Natural killer cell (primary cell): Measurements from ENCODE around the gene SETMAR. TPM values are rescaled to one million over a fixed set of nuclear protein-coding genes. Genes with fewer than 3 reads are reported as not detected.
"Not testable (repeated sequence)": the region's sequence is repeated elsewhere in the genome, so short reads cannot be mapped to it uniquely, and the experiment has no call there.

ENCODE experiments used
- ATAC-seq, 3 donors: fragments of 150-1000 bp in 2 of 3; fragments of 200-7000 bp in 1 of 3; cut with Tn5 transposase; 1 replicate in 1 of 3; 2 replicates in 2 of 3; pipeline ENCODE4 v1.10.0; 2021; ENCODE audit warnings: mild to moderate bottlenecking in 2 of 3, moderate library complexity in 2 of 3
- DNase-seq, 2 donors: peaks; one replicate each; pipeline versions ENCODE4 v3.0.0 to v3.0.0-alpha.2; 2013 to 2021; ENCODE audit warnings: mixed read lengths in 1 of 2
- H3K27ac ChIP-seq: one replicate; pipeline ENCODE4 v1.5.1; 2013; ENCODE audit warnings: mild to moderate bottlenecking, low read length
- H3K27me3 ChIP-seq: one replicate; pipeline ENCODE4 v1.6.1; 2013; ENCODE audit warnings: low read length; ENCODE audit not compliant: control insufficient read depth, insufficient read depth
- H3K36me3 ChIP-seq: one replicate; pipeline ENCODE4 v1.6.1; 2013; ENCODE audit warnings: low read length; ENCODE audit not compliant: control insufficient read depth, insufficient read depth
- H3K4me1 ChIP-seq: one replicate; pipeline ENCODE4 v1.6.1; 2013; ENCODE audit warnings: low read length; ENCODE audit not compliant: control insufficient read depth, insufficient read depth
- H3K4me3 ChIP-seq: one replicate; pipeline ENCODE4 v1.5.1; 2013; ENCODE audit warnings: low read length
- H3K9me3 ChIP-seq: one replicate; pipeline ENCODE4 v1.6.1; 2013; ENCODE audit warnings: low read length; ENCODE audit not compliant: control insufficient read depth, insufficient read depth
- H3K27ac Mint-ChIP-seq, 2 donors: one replicate each; pipeline ENCODE4 v1.8.0; 2022; ENCODE audit warnings: mild to moderate bottlenecking in 2 of 2, mixed read lengths in 2 of 2, moderate library complexity in 1 of 2
- H3K27me3 Mint-ChIP-seq, 2 donors: one replicate each; pipeline ENCODE4 v1.8.0; 2022; ENCODE audit warnings: low read depth in 2 of 2, mixed read lengths in 2 of 2
- H3K36me3 Mint-ChIP-seq: one replicate; pipeline ENCODE4 v1.8.0; 2022; ENCODE audit warnings: mixed read lengths
- H3K4me1 Mint-ChIP-seq, 2 donors: one replicate each; pipeline ENCODE4 v1.8.0; 2022; ENCODE audit warnings: mixed read lengths in 2 of 2
- H3K4me3 Mint-ChIP-seq: one replicate; pipeline ENCODE4 v1.8.0; 2022; ENCODE audit warnings: mild to moderate bottlenecking, moderate library complexity, mixed read lengths
- H3K9me3 Mint-ChIP-seq, 2 donors: one replicate each; pipeline ENCODE4 v1.8.0; 2022; ENCODE audit warnings: mixed read lengths in 2 of 2
- CTCF ChIP-seq: fragments of 200-600 bp; IDR thresholded peaks from one replicate; pipeline ENCODE4 v1.8.0; 2022; ENCODE audit warnings: antibody characterized with exemption
- whole genome bisulfite sequencing: methylation state at CpG from one replicate; pipeline ENCODE4 v1.1.7; 2013; ENCODE audit warnings: missing lambda C conversion rate; ENCODE audit not compliant: insufficient coverage; 5-methylcytosine and 5-hydroxymethylcytosine counted together
- intact Hi-C: fragments of 100-400 bp; cut with micrococcal nuclease; formaldehyde crosslinking; loops from one replicate; pipeline ENCODE4 v1.14.2; 2022
- total RNA-seq, 4 donors: library from RNA; stranded (reverse); fragments of 120-200 nt in 1 of 4; gene quantifications; one replicate each; pipeline versions ENCODE4 v1.2.3 to v1.2.4, GENCODE V29; 2013 to 2022

SETMAR gene
- total RNA-seq, 3 donors from 2014 or later (not counting 1 experiment from before 2014, with no cell fraction given): 4.8 to 9.3 (median 6.4) TPM

GRCh38 chr3:4294616-4295327, 8.4 kb upstream of the SETMAR start:
- no peak for ATAC-seq
- 88% methylated on average over 6 of the region's 11 CpGs for WGBS
- H3K27me3 Mint-ChIP-seq: no peaks in the 10 kb centered on the region
- TF ChIP-seq CTCF: no peak
- no peaks in the 10 kb centered on the region for H3K9me3 ChIP-seq
- intact Hi-C loops: no loop called here
- no peaks in the 10 kb centered on the region for H3K4me1 ChIP-seq
- no peaks in the 10 kb centered on the region for H3K36me3 Mint-ChIP-seq
- H3K9me3 Mint-ChIP-seq: no peaks in the 10 kb centered on the region
- H3K27me3 ChIP-seq: no peaks in the 10 kb centered on the region
- no peak overlapping the region for H3K27ac ChIP-seq
- no peak overlapping the region for H3K4me3 ChIP-seq
- H3K36me3 ChIP-seq: no peaks in the 10 kb centered on the region
- H3K4me1 Mint-ChIP-seq: peaks cover 0 to 6% of the 10 kb centered on the region in 2 donors
- H3K27ac Mint-ChIP-seq: no peak overlapping the region
- no peak overlapping the region for H3K4me3 Mint-ChIP-seq
- no peak for DNase-seq

GRCh38 chr3:4296454-4296853, 6.7 kb upstream of the SETMAR start:
- H3K27me3 Mint-ChIP-seq, H3K36me3 Mint-ChIP-seq, intact Hi-C loops, H3K9me3 ChIP-seq, H3K36me3 ChIP-seq, H3K4me3 ChIP-seq, H3K4me1 ChIP-seq, H3K27ac Mint-ChIP-seq, H3K4me1 Mint-ChIP-seq, DNase-seq, ATAC-seq, H3K9me3 Mint-ChIP-seq, H3K4me3 Mint-ChIP-seq, H3K27me3 ChIP-seq, H3K27ac ChIP-seq: not testable (repeated sequence)
- WGBS: 91% methylated on average over 4 of the region's 5 CpGs

GRCh38 chr3:4297486-4297885, 5.7 kb upstream of the SETMAR start:
- H3K27ac ChIP-seq: no peak overlapping the region
- Mint-ChIP-seq H3K9me3 (no peaks in the 10 kb centered on the region), H3K27ac (no peak overlapping the region), H3K36me3 (no peaks in the 10 kb centered on the region), H3K4me3 (no peak overlapping the region), H3K4me1 (no peaks in the 10 kb centered on the region), H3K27me3 (no peaks in the 10 kb centered on the region)
- DNase-seq: no peak
- intact Hi-C loops: no loop called here
- WGBS: 83% methylated on average over 1 of the region's 2 CpGs
- TF ChIP-seq CTCF: no peak
- ATAC-seq: no peak
- H3K36me3 ChIP-seq: no peaks in the 10 kb centered on the region
- H3K27me3 ChIP-seq: no peaks in the 10 kb centered on the region
- H3K9me3 ChIP-seq: no peaks in the 10 kb centered on the region
- H3K4me3 ChIP-seq: no peak overlapping the region
- no peaks in the 10 kb centered on the region for H3K4me1 ChIP-seq

- H3K27ac Mint-ChIP-seq: peak overlapping the region; percentile 87 to 93
- H3K27me3 Mint-ChIP-seq: no peaks in the 10 kb centered on the region
- WGBS: 83% methylated on average over 11 of the region's 11 CpGs
- H3K4me1 Mint-ChIP-seq: peaks cover 14 to 18% of the 10 kb centered on the region in 2 donors
- H3K9me3 Mint-ChIP-seq: no peaks in the 10 kb centered on the region
- peak overlapping the region; percentile 95 for H3K4me3 Mint-ChIP-seq
- intact Hi-C loops: loop anchor here (5.0 kb wide), 1 partner anchor 190 kb away; the partner anchor contains the start of gene ITPR1
- no peak for DNase-seq
- ATAC-seq: no peak
- H3K36me3 Mint-ChIP-seq: no peaks in the 10 kb centered on the region
- TF ChIP-seq CTCF: no peak
- Histone ChIP-seq H3K36me3 (no peaks in the 10 kb centered on the region), H3K27ac (peak overlapping the region; percentile 83), H3K4me3 (peak overlapping the region; percentile 78), H3K9me3 (no peaks in the 10 kb centered on the region), H3K4me1 (peaks cover 16% of the 10 kb centered on the region), H3K27me3 (no peaks in the 10 kb centered on the region)
These were observed 422 bp upstream of the SETMAR start for GRCh38 chr3:4302747-4303146.

GRCh38 chr3:4305210-4305609, 2.0 kb downstream of the SETMAR start:
- H3K4me3 ChIP-seq, H3K27ac Mint-ChIP-seq, H3K4me3 Mint-ChIP-seq, H3K9me3 Mint-ChIP-seq, H3K9me3 ChIP-seq, H3K36me3 Mint-ChIP-seq, DNase-seq, H3K36me3 ChIP-seq, H3K27ac ChIP-seq, H3K27me3 Mint-ChIP-seq, intact Hi-C loops, H3K27me3 ChIP-seq, ATAC-seq: not testable (repeated sequence)
- peaks cover 16% of the 10 kb centered on the region for H3K4me1 ChIP-seq
- H3K4me1 Mint-ChIP-seq: peaks cover 14 to 18% of the 10 kb centered on the region in 2 donors
- WGBS: 92% methylated on average over 6 of the region's 7 CpGs
